Mesothelial cell of epicardium (in vitro differentiated cells): ENCODE results near the gene ANKRD44. TPM values are rescaled to one million over a fixed set of nuclear protein-coding genes. Genes with fewer than 3 reads are reported as not detected.
A peak's percentile ranks its signal among the peaks of the same experiment; 100 is the strongest.

Experiments
- DNase-seq, 2 experiments: peaks; one replicate each; pipeline ENCODE4 v3.0.0; 2021; ENCODE audit warnings: low spot score in 2 of 2; ENCODE audit not compliant: unreplicated experiment in 2 of 2
- H3K27ac Mint-ChIP-seq: 2 replicates; pipeline ENCODE4 v1.8.0; 2021; ENCODE audit warnings: mixed read lengths
- H3K27me3 Mint-ChIP-seq: 2 replicates; pipeline ENCODE4 v1.8.0; 2021; ENCODE audit warnings: low read depth, mixed read lengths
- H3K36me3 Mint-ChIP-seq: 2 replicates; pipeline ENCODE4 v1.8.0; 2021; ENCODE audit warnings: mixed read lengths
- H3K4me1 Mint-ChIP-seq: 2 replicates; pipeline ENCODE4 v1.8.0; 2021; ENCODE audit warnings: mixed read lengths
- H3K4me3 Mint-ChIP-seq: 2 replicates; pipeline ENCODE4 v1.8.0; 2021; ENCODE audit warnings: mild to moderate bottlenecking, moderate library complexity, mixed read lengths
- H3K9me3 Mint-ChIP-seq: 2 replicates; pipeline ENCODE4 v1.8.0; 2021; ENCODE audit warnings: mixed read lengths
- CTCF ChIP-seq: fragments of 200-600 bp; sonication (generic); IDR thresholded peaks from one replicate; pipeline ENCODE4 v1.5.0; 2021; ENCODE audit warnings: antibody characterized with exemption; ENCODE audit not compliant: unreplicated experiment
- total RNA-seq: library from RNA; stranded (reverse); gene quantifications from 3 replicates; pipeline ENCODE4 v1.2.1, GENCODE V29; 2021

ANKRD44 gene
- total RNA-seq, 1 donor from 2014 or later, result 10.4 TPM

GRCh38 chr2:197191940-197192322, 118.6 kb downstream of the ANKRD44 start:
- no peaks in the 10 kb centered on the region for H3K36me3 Mint-ChIP-seq
- H3K9me3 Mint-ChIP-seq, result no peaks in the 10 kb centered on the region
- TF ChIP-seq CTCF, result no peak
- no peak overlapping the region for H3K4me3 Mint-ChIP-seq
- H3K4me1 Mint-ChIP-seq, result peaks cover 15% of the 10 kb centered on the region
- no peak for DNase-seq
- no peak overlapping the region for H3K27ac Mint-ChIP-seq
- peaks cover 3% of the 10 kb centered on the region for H3K27me3 Mint-ChIP-seq

GRCh38 chr2:197191177-197191939, 119.2 kb downstream of the ANKRD44 start:
- peaks cover 3% of the 10 kb centered on the region for H3K27me3 Mint-ChIP-seq
- H3K36me3 Mint-ChIP-seq, result no peaks in the 10 kb centered on the region
- DNase-seq, result no peak
- H3K4me3 Mint-ChIP-seq, result no peak overlapping the region
- TF ChIP-seq CTCF, result peak; percentile 83
- H3K4me1 Mint-ChIP-seq, result peaks cover 15% of the 10 kb centered on the region
- no peaks in the 10 kb centered on the region for H3K9me3 Mint-ChIP-seq
- H3K27ac Mint-ChIP-seq, result no peak overlapping the region

GRCh38 chr2:197190100-197190432, 120.5 kb downstream of the ANKRD44 start:
- Mint-ChIP-seq H3K9me3 (no peaks in the 10 kb centered on the region), H3K36me3 (no peaks in the 10 kb centered on the region), H3K4me3 (no peak overlapping the region), H3K27ac (no peak overlapping the region), H3K27me3 (peaks cover 3% of the 10 kb centered on the region), H3K4me1 (peaks cover 5% of the 10 kb centered on the region)
- DNase-seq, result no peak
- TF ChIP-seq CTCF, result no peak

- Mint-ChIP-seq H3K4me1 (peaks cover 5% of the 10 kb centered on the region), H3K4me3 (no peak overlapping the region), H3K9me3 (no peaks in the 10 kb centered on the region), H3K36me3 (no peaks in the 10 kb centered on the region), H3K27me3 (peaks cover 3% of the 10 kb centered on the region), H3K27ac (no peak overlapping the region)
- no peak for DNase-seq
- TF ChIP-seq CTCF, result no peak
Observed at GRCh38 chr2:197189426-197190099, 121.0 kb downstream of the ANKRD44 start.

- Mint-ChIP-seq H3K9me3 (no peaks in the 10 kb centered on the region), H3K4me1 (peaks cover 5% of the 10 kb centered on the region), H3K36me3 (no peaks in the 10 kb centered on the region), H3K4me3 (no peak overlapping the region), H3K27me3 (peaks cover 3% of the 10 kb centered on the region), H3K27ac (no peak overlapping the region)
- no peak for TF ChIP-seq CTCF
- no peak for DNase-seq
Observed at GRCh38 chr2:197185676-197186075, 124.9 kb downstream of the ANKRD44 start.
